Midbrain (tissue), 1 donor: ENCODE results near the gene ARSB.

Experiments used
- DNase-seq: peaks from one replicate; lab custom pipeline; 2025; lab: John Stamatoyannopoulos, UW

Gene ARSB

DNA sequence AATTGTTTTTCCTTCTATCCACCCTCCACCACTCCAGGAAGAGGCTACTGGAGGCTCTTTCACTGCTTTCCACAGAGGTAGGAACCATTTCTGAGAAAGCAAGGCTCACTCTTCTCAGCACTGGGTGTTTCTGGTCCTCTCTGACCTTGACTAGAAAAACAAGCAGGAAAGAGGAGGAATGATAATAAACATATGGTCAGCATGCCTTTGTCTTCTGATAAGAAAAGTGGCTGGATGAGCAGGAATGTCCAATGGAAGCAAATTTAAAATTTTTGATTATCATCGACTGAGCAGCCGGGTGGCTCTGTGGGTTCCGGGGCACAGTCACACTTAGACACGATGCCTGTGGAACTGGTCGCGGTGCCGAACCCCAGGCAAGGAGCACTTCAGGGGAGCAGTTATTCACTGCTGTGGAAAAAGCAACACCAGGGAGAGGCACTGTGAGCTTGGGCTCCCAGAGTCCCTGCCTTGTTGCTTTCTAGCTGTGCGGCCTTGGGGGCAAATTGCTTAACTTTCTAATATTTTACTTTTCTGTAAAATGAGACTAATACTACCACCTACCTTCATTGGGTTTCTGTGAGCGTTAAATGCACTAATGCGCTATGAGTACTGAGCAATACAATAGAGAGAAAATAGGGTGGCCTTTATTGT, 179.5 kb downstream of the ARSB start:
- no peak for DNase-seq

DNA sequence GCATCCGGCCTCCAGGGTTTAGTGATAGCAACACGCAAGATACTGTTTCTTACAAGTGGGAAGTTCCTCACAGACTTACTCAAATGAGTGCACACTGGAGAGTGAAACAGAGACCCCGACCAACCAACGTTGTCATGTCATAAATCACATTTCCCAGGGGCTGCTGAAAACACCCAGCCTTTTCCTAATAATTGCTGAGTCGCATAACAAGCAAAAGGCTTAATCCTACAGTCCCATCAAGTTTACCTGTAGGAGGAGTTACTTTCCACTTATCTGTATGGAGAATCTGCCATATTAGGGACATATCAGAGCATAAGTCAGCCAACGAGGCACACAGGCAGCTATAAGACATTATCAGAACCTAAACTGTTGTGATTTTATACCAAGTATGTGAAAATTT, 180.1 kb downstream of the ARSB start:
- no peak for DNase-seq

DNA sequence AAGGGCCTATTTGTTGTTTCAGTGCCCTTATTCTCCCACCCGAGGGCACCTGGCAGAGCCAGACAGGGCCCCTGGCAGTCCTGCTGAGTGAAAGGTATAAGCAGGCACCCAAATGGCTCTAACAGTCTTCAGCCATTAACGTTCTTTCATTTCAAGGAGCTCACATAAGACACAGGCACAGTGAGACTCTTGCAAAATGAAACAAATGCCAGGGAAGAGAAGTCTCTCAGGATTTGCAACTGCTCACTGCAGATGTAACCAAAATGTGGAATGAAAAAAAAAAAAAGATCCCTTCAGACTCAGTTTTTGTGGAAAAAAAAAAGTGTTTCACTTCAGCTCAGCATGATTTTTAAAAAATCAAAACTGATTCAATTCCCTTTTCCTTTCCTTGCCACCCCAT, 181.2 kb downstream of the ARSB start:
- DNase-seq, result no peak

DNA sequence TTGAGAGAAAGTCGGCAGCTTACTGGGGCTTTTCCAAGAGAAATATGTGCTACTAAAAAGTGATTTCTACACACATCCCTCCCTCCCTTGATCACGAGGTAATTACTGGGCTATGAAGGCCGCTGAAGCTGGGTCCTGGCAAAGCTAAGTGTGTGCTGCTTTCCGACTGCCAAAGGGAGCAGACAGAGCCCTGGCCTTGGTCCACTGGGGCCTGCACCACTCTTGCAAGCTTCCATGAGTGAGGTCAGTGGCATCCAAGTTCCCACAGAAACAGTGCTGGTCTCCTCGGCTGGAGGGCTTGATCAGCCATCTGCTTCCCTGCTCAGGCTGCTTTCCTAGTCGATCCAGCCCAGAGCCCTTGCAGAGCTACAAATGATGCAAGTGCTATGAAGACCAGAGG, 181.8 kb downstream of the ARSB start:
- DNase-seq, result peak; percentile 22

DNA sequence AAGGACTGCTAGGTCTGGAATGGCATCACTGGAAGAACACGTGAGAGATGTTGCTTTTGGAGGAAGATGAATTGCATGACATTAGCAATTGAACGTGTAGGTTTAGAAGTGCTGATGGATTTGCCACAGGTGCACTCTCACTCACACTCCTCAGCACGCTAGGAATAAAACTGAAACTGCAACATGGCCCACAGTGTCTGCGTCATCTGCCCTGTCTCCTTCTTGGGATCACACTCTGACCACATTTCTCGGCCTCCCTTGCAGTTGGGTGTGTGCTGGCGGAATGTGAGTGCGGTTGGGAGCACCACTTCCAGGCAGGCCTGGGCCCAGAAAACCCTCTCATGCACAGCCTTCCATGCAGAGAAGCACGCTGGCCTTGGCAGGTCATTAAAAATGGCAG, 183.7 kb downstream of the ARSB start:
- DNase-seq, result no peak

DNA sequence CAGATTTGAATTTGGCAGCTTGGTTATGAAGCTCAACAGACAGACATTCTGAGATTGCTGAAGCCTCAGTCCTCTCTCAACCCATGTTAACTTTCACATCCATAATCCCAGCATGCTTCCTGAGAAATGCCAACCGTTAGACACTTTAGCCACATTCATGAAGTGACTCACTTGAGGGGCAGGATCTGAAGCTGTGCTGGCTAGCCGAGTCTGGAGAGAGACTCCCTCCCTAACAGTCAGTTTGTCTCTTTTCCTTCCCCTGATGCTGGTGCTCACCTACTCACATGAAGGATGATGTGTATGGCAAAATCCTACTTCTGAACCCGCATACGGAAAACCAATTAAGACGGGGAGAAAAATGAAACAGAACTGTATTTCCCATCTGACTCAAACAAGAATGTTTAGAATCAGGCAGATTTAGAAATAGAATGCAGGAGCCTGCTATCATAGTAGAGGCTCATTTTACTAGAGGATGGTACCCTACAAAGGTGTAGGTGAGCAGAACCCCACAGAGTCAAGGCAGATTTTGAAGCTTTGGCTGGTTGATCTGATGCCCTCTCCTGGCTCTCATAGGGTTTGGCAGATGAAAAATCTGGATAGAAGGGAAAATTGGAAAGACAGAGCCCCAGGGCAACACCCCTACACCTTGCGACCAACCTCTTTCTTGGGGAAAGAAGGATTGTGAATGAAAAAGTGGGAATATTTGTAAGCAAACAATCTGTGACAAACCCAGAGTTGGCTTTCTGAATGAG, 185.7 kb downstream of the ARSB start:
- no peak for DNase-seq

DNA sequence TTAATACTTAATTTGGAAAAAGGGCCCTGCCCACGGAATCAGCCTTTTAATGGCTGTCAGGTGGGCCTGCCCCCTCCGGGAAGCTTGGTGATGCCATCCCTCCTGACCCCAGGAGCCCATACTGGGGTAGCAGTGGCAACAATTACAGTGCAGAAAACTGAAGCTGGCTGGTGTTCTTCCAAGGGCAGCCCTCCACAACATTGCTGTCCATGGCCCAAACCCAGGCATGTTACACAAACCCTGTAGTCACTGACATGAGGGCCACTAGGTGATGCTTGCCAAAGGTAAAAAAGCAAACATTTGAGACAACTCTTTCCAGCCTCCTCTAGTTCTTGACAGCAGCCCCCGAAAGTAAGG, 186.5 kb downstream of the ARSB start:
- DNase-seq, result no peak

DNA sequence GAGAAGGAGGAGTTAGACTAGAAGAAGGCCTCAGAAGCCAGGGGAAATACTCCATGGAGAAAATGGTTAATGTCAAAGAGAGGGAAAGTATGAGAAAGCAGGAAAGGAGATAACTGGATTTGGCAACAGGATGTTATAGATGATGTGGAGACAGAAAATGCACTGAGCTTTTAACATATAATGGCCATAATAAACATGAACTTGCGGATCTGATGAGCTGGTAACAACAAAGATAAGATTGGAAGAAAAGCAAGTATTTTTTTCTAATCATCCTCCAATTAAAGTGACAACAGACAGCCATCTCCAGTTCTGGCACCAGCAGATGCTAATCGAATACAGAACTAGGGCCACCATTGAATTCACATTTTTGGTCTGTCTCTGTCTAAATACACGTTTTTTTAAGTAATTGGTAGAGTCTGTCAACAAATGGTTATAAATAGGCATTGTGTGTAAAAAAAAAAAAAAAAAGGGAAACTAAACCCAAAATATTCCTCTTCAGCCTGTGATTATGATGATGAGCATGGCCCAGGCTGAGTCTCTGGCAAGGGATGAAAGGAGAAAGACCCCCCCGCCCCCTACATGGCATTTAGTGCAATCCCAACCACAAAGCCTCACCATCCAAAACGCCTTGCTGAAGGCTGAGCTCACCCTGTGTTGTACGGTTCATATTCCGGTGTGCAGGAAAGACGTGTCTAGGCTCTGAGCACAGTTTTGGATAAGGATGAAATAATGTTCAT, 187.0 kb downstream of the ARSB start:
- DNase-seq, result no peak

DNA sequence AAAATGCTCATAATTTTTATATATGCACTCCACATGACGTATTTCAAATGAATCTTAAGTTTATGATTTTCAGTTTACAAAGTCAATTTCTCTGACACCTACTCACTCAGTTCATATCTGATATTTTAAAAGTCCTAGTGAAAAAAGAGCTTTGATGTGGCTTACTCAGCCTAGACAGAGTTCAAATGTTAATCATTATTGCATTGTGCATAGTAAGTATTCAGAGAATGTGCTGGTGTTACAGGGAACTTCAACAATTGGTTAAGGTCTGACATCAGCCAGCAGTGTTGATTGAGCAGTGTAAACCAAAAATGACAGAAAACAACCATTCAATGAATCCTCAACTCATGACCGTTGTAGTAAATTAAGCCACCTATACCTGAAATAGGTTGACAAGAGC, 189.4 kb downstream of the ARSB start:
- no peak for DNase-seq

DNA sequence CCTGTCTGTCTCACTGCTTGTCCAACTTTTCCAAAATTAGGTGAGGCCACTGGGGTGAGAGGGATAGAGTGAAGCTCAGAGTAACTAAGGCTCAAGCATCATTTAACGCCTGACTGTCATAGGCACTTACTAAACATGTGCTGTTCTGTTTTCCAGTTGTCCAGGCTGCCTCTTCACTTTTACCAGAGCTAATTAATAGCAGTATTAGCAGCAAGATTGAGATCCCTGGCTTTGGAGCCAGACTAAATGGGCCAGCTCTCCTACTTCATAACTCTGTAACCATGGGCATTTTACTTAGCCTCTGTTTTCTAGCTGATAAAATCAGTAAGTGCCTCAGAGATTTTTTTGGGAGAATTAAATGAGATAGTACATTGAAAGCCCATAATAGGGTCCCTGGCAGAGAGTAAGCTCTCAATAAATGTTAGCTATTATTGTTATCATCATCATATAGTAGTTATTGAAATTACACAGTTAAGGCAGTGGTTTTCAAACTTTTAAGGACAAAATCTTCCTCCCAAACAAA, 190.4 kb downstream of the ARSB start:
- no peak for DNase-seq

DNA sequence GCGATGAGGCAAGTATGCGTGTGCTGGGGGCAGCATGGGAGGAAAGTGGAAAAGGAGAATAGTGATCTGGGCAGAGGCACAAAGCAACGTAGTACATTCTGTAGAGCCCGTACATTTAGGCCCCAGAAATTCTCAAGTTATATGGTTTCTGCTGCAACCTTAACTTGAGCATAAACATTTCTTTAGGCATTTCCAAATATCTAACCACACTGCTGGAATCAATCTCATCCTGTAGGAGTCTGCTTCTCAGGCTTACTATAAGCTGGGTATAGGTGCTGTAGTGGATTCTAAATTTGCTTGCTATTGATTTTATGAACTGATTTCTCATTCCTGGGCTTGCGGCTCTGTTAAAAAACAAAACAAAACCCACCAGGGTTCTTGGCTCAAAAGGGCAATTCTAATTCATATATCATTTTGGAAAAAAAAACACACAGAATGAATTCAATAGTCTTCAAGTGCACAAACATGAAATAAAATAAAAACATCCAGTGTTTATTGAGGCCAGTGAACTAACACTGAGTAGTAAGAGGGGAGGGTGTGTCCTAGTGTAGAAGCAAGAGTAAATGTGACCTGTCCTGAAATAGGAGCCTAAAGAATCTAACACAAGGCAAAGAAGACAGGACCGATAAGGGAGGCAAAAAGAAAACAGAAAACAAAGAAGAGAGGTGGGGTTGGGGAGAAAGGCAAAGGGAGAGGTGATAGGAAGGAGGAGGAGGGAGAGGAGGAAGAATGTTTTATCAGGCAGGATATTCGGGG, 191.0 kb downstream of the ARSB start:
- DNase-seq, result no peak

DNA sequence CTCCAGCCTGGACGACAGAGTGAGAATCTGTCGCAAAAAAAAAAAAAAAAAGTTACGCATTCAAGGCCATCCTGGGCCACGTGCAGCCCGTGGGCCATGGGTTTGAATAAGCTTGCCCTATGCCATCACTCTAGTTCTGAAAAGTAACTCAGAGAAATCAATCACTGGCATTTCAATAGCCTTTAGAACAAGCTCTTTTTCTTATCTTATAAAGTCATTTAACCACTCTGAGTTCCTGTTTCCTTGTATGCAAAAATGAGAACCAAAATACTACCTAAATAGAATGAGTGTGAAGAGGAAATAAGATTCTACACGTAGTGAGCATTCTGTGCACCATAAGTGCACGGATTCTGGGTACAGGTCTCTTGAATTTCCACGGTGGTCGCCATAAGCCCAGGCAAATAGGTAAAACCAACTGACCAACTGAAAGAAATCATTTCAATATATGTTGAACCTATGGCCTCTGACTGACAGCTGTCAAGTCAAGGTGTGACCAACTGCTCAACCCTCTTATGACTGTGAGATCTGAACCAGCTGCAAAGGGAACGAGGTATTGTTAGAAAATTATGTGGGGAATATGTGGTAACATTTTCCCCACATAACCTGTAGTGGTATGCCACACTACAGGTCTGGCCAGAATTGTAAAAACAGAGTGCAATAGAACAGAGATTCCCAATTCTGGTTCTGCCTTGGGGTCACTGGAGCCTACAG, 192.6 kb downstream of the ARSB start:
- no peak for DNase-seq

DNA sequence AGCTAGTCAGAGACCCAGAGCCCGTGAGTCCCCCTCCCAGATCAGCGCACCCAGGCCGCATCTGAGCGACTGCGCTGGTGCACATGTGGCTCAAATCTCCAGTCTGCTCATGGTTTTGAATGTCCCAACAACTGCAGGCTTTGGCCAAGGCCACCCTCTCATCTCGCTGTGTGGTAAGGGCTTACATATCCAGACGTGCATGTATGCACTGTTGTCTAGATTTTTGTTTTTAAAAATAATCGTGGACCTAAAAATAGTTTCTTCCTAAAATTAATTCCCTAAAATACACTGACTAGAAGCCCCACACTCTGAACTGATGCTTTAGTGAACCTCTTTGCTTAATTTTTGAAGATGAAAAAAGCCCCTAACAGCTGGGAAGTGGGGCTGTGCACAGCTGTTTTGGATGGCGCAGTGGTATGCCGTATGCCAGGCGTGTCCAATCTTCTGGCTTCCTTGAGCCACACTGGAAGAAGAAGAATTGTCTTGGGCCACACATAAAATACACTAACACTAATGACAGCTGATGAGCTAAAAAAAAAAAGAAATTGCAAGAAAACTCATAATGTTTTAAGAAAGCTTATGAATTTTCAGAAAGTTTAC, 193.5 kb downstream of the ARSB start:
- DNase-seq, result no peak

DNA sequence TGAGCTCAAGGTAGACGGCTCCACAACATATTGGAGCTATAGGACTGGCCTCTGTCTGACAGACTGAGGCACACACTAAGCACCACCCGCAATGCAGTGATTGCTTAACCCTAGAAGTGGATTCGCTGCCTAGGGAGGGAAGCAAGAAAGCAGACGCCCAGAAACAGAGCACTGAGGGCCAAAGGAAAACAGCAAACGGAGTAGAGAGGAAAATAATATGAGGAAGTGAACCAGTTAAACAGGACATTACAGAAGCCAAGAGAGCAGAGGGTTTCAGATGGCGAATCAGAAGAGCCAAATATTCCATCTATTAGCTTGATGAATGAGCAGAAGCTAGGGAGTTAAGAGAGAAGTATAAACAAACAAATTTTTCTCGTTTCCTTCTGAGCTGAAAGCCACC, 197.3 kb downstream of the ARSB start:
- no peak for DNase-seq

DNA sequence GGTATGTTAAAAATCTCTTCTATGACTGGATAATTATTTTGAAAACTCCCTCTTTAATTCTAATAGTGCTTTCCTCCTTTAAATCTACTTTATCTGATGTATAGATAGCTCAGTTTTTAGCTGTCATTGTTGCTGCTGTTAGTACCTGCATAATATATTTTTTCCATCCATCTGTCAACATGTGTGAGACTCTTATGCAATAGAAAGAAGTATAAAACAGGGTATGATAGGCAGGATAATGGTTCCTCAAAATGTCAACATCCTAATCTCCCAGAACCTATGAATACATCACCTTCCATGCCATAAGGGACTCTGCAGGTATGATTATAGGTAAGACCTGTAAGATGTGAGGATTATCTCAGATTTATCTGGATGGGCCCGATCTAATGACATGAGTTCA, 199.7 kb downstream of the ARSB start:
- DNase-seq, result no peak

DNA sequence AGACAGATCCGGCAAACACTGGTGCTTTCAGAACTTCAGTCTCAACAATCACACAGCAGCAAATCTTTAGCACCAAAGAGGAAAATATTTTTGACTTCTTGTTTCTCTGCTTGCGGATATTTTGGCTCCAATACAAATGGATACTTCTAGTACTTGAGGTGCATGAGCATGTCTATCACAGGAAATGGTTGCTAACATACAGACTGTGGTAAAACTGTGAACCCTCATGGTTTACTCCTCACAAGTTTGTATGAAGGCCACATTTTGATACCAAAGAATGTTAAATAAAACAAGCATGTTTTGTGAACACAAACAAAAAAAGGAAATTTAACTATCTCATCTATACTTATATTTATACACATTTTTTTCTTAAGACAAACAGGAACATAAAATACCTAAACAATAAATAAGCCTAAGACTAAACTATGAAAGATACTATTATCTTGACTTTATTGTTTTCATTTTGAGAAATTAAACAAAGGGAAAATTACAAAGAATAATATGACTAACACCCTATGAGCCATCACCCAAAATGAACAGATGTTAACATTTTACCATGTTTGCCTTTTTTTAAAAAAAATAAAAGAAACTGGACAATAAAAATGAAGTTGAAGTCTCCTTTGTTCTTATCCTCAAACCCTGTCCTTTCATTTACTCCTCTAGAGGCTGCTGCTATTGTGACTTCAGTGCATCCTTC, 201.5 kb downstream of the ARSB start:
- DNase-seq, result no peak

DNA sequence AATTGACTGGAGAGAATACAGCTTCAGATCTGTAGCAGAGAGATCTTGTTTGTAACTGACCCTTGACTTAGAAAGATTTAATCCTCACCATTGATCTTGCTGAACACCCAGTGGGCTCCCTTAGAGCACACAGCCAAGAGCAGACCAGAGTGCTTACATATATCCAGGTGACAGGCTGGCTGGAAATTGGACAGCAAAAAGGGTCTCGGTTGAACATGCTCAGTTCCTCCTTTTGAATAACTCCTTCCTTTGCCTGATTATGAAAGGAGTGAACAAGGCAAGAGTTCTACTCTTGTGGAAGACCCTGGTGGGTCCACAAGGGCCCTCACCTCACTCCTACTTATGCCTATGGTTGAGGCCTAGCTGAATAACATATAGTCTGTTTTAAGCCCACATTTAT, 202.4 kb downstream of the ARSB start:
- DNase-seq, result no peak

DNA sequence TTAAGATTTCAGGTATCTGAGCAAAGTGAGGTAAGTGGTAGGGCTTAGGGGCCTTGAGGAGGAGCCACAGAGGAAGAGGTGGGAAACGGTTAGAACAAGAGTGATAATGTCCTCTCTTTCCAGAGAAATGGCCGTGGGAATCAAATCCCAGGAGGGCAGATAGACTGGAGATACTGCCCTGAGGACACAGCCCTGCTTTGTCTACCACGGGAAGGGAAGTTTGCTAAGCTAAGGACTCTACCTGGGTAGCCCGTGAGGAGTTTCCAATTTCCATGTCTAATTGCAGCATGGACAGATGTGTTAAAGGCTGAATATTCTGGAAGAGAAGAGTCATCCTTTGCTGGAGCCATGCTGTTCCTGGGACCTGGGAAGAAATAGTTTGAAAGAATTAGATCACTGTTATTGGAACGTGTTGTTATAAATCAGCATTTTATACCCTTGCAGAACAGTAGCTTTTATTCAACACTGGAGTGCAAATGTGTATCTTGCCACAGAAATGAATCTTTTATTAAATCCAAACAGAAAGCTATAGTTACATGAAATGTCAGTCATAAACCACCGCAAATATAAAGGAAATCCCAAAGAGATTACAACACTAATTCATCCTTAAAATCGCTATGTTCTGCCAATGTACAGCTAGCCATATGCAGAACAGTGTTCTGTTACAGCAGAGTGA, 203.4 kb downstream of the ARSB start:
- no peak for DNase-seq

DNA sequence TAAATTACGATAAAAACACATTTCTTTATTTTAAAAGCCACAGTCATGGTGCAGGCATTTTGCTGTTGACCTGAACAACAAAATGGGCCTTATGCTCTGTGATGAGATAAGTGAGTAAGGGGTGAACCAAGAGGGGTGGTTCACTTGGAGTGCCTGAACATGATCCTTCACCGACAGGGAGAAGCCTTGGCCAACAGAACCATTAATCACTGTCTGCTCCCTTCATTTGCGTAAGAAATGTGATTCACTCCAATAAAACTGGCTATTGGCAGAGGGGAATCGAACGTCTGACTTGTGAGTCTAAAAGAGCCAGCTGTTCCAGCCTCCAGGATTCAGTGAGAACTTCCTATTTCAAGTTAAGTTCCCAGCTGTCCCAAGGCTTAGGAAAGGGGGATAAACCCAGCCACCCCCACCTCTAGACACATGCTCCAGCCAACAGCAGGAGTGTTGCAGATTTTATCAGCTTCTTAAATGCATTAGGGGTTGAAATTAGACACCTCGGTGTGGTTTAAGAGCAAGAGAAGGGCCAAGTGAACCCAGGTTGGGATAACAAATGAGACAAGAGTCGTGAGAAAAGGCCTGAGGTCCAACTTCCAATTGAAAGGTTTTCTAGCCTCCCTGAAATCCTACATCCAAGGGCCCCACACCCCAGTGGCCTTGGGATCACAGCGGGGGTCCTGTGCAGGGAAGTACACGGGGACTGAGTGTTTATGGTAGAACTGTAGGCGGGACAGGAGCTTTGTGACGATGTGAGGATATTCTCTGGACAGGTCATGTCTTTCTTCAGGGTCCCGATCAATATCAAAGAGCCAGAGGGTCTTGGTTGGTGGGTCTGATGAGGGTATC, 205.1 kb downstream of the ARSB start:
- DNase-seq, result no peak
